Psoas muscle (tissue), 8 donors: ENCODE measurements around the gene SPRED2. TPM values are rescaled to one million over a fixed set of nuclear protein-coding genes. Genes with fewer than 3 reads are reported as not detected.

Experiments used
- ATAC-seq, 4 donors: fragments of 200-7000 bp; cut with Tn5 transposase; one replicate each; pipeline ENCODE4 v1.9.1; 2020; ENCODE audit warnings: moderate library complexity in 3 of 4, mild to moderate bottlenecking in 2 of 4
- DNase-seq, 2 donors: peaks; one replicate each; pipeline ENCODE4 v3.0.0-alpha.2; 2020
- H3K27ac ChIP-seq: fragments of 200-600 bp; one replicate; pipeline ENCODE4 v1.8.0; 2022
- H3K27me3 ChIP-seq, 3 donors: fragments of 200-600 bp in 1 of 3; one replicate each; pipeline versions ENCODE4 v1.6.1 to v1.8.0; 2013 to 2022; ENCODE audit warnings: low read length in 2 of 3, mild to moderate bottlenecking in 2 of 3, moderate library complexity in 1 of 3; ENCODE audit not compliant: insufficient read depth in 3 of 3
- H3K36me3 ChIP-seq, 2 donors: fragments of 200-600 bp in 1 of 2; one replicate each; pipeline versions ENCODE4 v1.6.1 to v1.8.0; 2013 to 2022; ENCODE audit warnings: low read depth in 1 of 2, mild to moderate bottlenecking in 1 of 2, moderate library complexity in 1 of 2; ENCODE audit not compliant: insufficient read depth in 1 of 2
- H3K4me1 ChIP-seq: fragments of 200-600 bp; one replicate; pipeline ENCODE4 v1.8.0; 2022
- H3K4me3 ChIP-seq: fragments of 200-600 bp; one replicate; pipeline ENCODE4 v1.8.0; 2022; ENCODE audit warnings: mild to moderate bottlenecking
- H3K9me3 ChIP-seq: fragments of 200-600 bp; one replicate; pipeline ENCODE4 v1.8.0; 2022
- CTCF ChIP-seq: fragments of 200-600 bp; IDR thresholded peaks from one replicate; pipeline ENCODE4 v1.8.0; 2022; ENCODE audit warnings: antibody characterized with exemption
- WGBS, 3 donors: extraction: QIAGEN DNeasy Blood & Tissue Kit; methylation state at CpG; one replicate each; pipeline versions ENCODE4 v1.1.6 to v1.1.7; 2013; 5-methylcytosine and 5-hydroxymethylcytosine counted together
- intact Hi-C, 2 donors: fragments of 100-400 bp; cut with DNase I; formaldehyde crosslinking; loops; one replicate each; pipeline versions ENCODE4 v1.11.0 to v1.14.2; 2022
- polyA plus RNA-seq, 3 donors: library from polyadenylated mRNA; stranded (reverse); fragments of 200-250 nt; gene quantifications; one replicate each; pipeline ENCODE4 v1.2.3, GENCODE V29; 2013
- total RNA-seq, 4 donors: library from RNA; stranded (reverse); fragmentation: NEBNext Ultra II Directional in 2 of 4; extraction: Animal tissue kit (Norgen Biotek cat#: 25700) in 2 of 4; gene quantifications; one replicate each; pipeline versions ENCODE4 v1.2.1 to v1.2.4, GENCODE V29; 2021 to 2023
- donor health status: healthy with polysubstance abuse.
- donor health status: DM: no; HTN: no; CAD: no; lungs with moderate emphysema.
- donor health status: Bipolar disorder and iron deficiency.
- donor health status: healthy.
- donor health status: DM: yes; HTN: yes; CAD: no.
- donor health status: DM: no; HTN: no; CAD: no.
- donor health status: DM: no; HTN: no; CAD: no.
- donor health status: DM: yes; HTN: yes; CAD: no.

The SPRED2 gene
- total and polyA plus RNA-seq, 7 donors, result 3.8 to 16.9 (median 8.5) TPM

GRCh38 chr2:65369980-65370379 is 62.4 kb downstream of the SPRED2 start:
- intact Hi-C loops, result loop anchor here in 1 of 2 donors (5.0 kb wide), 1 partner anchor 57 kb away; no protein-coding TSS in a partner anchor
- no peaks in the 10 kb centered on the region for H3K27me3 ChIP-seq
- 85 to 97% (median 93%) methylated on average over 4 of the region's 4 CpGs for WGBS, 3 donors
- no peak overlapping the region for H3K4me3 ChIP-seq
- no peak for TF ChIP-seq CTCF
- H3K27ac ChIP-seq, result no peak overlapping the region
- DNase-seq (no peak), ATAC-seq (no peak)
- no peaks in the 10 kb centered on the region for H3K36me3 ChIP-seq
- H3K9me3 ChIP-seq, result no peaks in the 10 kb centered on the region
- peaks cover 10% of the 10 kb centered on the region for H3K4me1 ChIP-seq

- no peaks in the 10 kb centered on the region for H3K36me3 ChIP-seq
- no peak for TF ChIP-seq CTCF
- no peaks in the 10 kb centered on the region for H3K9me3 ChIP-seq
- no peak overlapping the region for H3K27ac ChIP-seq
- no peak for DNase-seq
- intact Hi-C loops, result loop anchor here in 1 of 2 donors (5.0 kb wide), 1 partner anchor 58 kb away; no protein-coding TSS in a partner anchor
- no peaks in the 10 kb centered on the region for H3K27me3 ChIP-seq
- H3K4me1 ChIP-seq, result peaks cover 10% of the 10 kb centered on the region
- no peak for ATAC-seq
- 75 to 87% (median 83%) methylated on average over 2 of the region's 2 CpGs for WGBS, 3 donors
- H3K4me3 ChIP-seq, result no peak overlapping the region
Observed at GRCh38 chr2:65369574-65369973, 62.8 kb downstream of the SPRED2 start.

GRCh38 chr2:65368468-65368867 is 63.9 kb downstream of the SPRED2 start:
- no peak overlapping the region for H3K4me3 ChIP-seq
- H3K27me3 ChIP-seq, result no peaks in the 10 kb centered on the region
- no peak for TF ChIP-seq CTCF
- DNase-seq (no peak), ATAC-seq (no peak)
- intact Hi-C loops, result loop anchor here in 1 of 2 donors (5.0 kb wide), 1 partner anchor 59 kb away; no protein-coding TSS in a partner anchor
- H3K36me3 ChIP-seq, result no peaks in the 10 kb centered on the region
- no peak overlapping the region for H3K27ac ChIP-seq
- H3K9me3 ChIP-seq, result no peaks in the 10 kb centered on the region
- WGBS, 3 donors, result 95 to 100% (median 97%) methylated on average over 1 of the region's 1 CpG
- H3K4me1 ChIP-seq, result peaks cover 10% of the 10 kb centered on the region

GRCh38 chr2:65367524-65367923 is 64.9 kb downstream of the SPRED2 start:
- H3K36me3 ChIP-seq, result no peaks in the 10 kb centered on the region
- WGBS, 3 donors, result 46 to 53% (median 49%) methylated on average over 4 of the region's 4 CpGs
- intact Hi-C loops, result loop anchor here in 1 of 2 donors (5.0 kb wide), 1 partner anchor 60 kb away; no protein-coding TSS in a partner anchor
- no peak for TF ChIP-seq CTCF
- peak overlapping the region; percentile 13 for H3K27ac ChIP-seq
- no peaks in the 10 kb centered on the region for H3K9me3 ChIP-seq
- peak in 3 of 4 donors; percentile 28 to 56 (median 52) for ATAC-seq
- no peak overlapping the region for H3K4me3 ChIP-seq
- peaks cover 10% of the 10 kb centered on the region for H3K4me1 ChIP-seq
- DNase-seq, result no peak
- no peaks in the 10 kb centered on the region for H3K27me3 ChIP-seq
